GM18511 (cell line): ENCODE data around the gene ARHGEF38.
"Not testable (repeated sequence)": the region's sequence is repeated elsewhere in the genome, so short reads cannot be mapped to it uniquely, and the experiment has no call there.

Experiments used
- ATAC-seq: cut with Tn5 transposase; IDR thresholded peaks from one replicate; pipeline ENCODE4 v1.9.1; 2021; ENCODE audit warnings: mild to moderate bottlenecking, moderate library complexity; ENCODE audit not compliant: unreplicated experiment

ARHGEF38 gene

GRCh38 chr4:105709081-105709450 is 156.6 kb downstream of the ARHGEF38 start:
- peak; percentile 39 for ATAC-seq

GRCh38 chr4:105710012-105710600 is 157.7 kb downstream of the ARHGEF38 start:
- ATAC-seq = no peak

- no peak for ATAC-seq
These were observed 158.3 kb downstream of the ARHGEF38 start for GRCh38 chr4:105710678-105711077.

- no peak for ATAC-seq
These were observed 160.3 kb downstream of the ARHGEF38 start for GRCh38 chr4:105712766-105713165.

- peak; percentile 68 for ATAC-seq
These were observed 161.7 kb downstream of the ARHGEF38 start for GRCh38 chr4:105714071-105714521.

- ATAC-seq = no peak
These were observed 162.5 kb downstream of the ARHGEF38 start for GRCh38 chr4:105714932-105715331.

- no peak for ATAC-seq
These were observed 163.4 kb downstream of the ARHGEF38 start for GRCh38 chr4:105715692-105716278.

- no peak for ATAC-seq
These were observed 166.8 kb downstream of the ARHGEF38 start for GRCh38 chr4:105719204-105719603.

GRCh38 chr4:105725623-105726022 is 173.2 kb downstream of the ARHGEF38 start:
- no peak for ATAC-seq

GRCh38 chr4:105729895-105730294 is 177.5 kb downstream of the ARHGEF38 start:
- ATAC-seq = not testable (repeated sequence)
